GM19438 (cell line): ENCODE measurements around the gene ATXN1.
A peak's percentile ranks its signal among the peaks of the same experiment; 100 is the strongest.
"Not testable (repeated sequence)": the region's sequence is repeated elsewhere in the genome, so short reads cannot be mapped to it uniquely, and the experiment has no call there.

Source experiments
- ATAC-seq: cut with Tn5 transposase; IDR thresholded peaks from one replicate; pipeline ENCODE4 v1.9.1; 2021; ENCODE audit warnings: low read depth; ENCODE audit not compliant: unreplicated experiment

Gene ATXN1

GRCh38 chr6:16704401-16705045 lies 56.7 kb downstream of the ATXN1 start:
- no peak for ATAC-seq

GRCh38 chr6:16702627-16703378 lies 58.5 kb downstream of the ATXN1 start:
- not testable (repeated sequence) for ATAC-seq

GRCh38 chr6:16700916-16701234 lies 60.4 kb downstream of the ATXN1 start:
- no peak for ATAC-seq

GRCh38 chr6:16700202-16700915 lies 60.9 kb downstream of the ATXN1 start:
- ATAC-seq: no peak

GRCh38 chr6:16698997-16699868 lies 62.0 kb downstream of the ATXN1 start:
- no peak for ATAC-seq

GRCh38 chr6:16698162-16698533 lies 63.1 kb downstream of the ATXN1 start:
- no peak for ATAC-seq

GRCh38 chr6:16697437-16698161 lies 63.7 kb downstream of the ATXN1 start:
- no peak for ATAC-seq

GRCh38 chr6:16696496-16696895 lies 64.8 kb downstream of the ATXN1 start:
- no peak for ATAC-seq

- ATAC-seq: no peak
These were observed 66.3 kb downstream of the ATXN1 start for GRCh38 chr6:16694781-16695578.

- no peak for ATAC-seq
These were observed 69.9 kb downstream of the ATXN1 start for GRCh38 chr6:16691324-16691723.

- peak; percentile 56 for ATAC-seq
These were observed 70.6 kb downstream of the ATXN1 start for GRCh38 chr6:16690608-16691142.

GRCh38 chr6:16689788-16690607 lies 71.3 kb downstream of the ATXN1 start:
- no peak for ATAC-seq

GRCh38 chr6:16688984-16689636 lies 72.2 kb downstream of the ATXN1 start:
- ATAC-seq: no peak

GRCh38 chr6:16688436-16688835 lies 72.8 kb downstream of the ATXN1 start:
- no peak for ATAC-seq

GRCh38 chr6:16687045-16687444 lies 74.2 kb downstream of the ATXN1 start:
- ATAC-seq: no peak

GRCh38 chr6:16684896-16685554 lies 76.2 kb downstream of the ATXN1 start:
- peak; percentile 55 for ATAC-seq

- no peak for ATAC-seq
These were observed 77.0 kb downstream of the ATXN1 start for GRCh38 chr6:16684195-16684689.
